Liver (tissue), 3 donors: ENCODE measurements around the gene SUPT16H.

Experiments
- CTCF ChIP-seq: fragments of 150-350 bp; IDR thresholded peaks from 2 replicates; pipeline ENCODE4 v1.5.1; 2017; ENCODE audit warnings: improper control_type of control experiment, low read depth, low read length; ENCODE audit not compliant: missing input control
- EGR1 ChIP-seq, 2 donors: IDR thresholded peaks; 2 replicates each; pipeline ENCODE4 v1.6.1; 2016 to 2018; ENCODE audit warnings: antibody characterized with exemption in 2 of 2, low read depth in 2 of 2
- FOXA1 ChIP-seq: IDR thresholded peaks from 2 replicates; pipeline ENCODE4 v1.6.1; 2016; ENCODE audit warnings: antibody characterized with exemption
- YY1 ChIP-seq: IDR thresholded peaks from 2 replicates; pipeline ENCODE4 v1.6.1; 2016; ENCODE audit warnings: antibody characterized with exemption, mild to moderate bottlenecking
- donor health status: healthy.
- donor health status: healthy.

- no peak for TF ChIP-seq EGR1 (IDR thresholded peaks at IDR 0.05; ENCODE audit: low read depth in 2 of 2)
- TF ChIP-seq CTCF, result no peak
- TF ChIP-seq YY1, result no peak
- no peak for TF ChIP-seq FOXA1
These were observed 652 bp downstream of the SUPT16H start for GRCh38 chr14:21382886-21383847.
